Fibroblast of lung (primary cell): ENCODE results near the gene COBL. TPM values are rescaled to one million over a fixed set of nuclear protein-coding genes. Genes with fewer than 3 reads are reported as not detected.

Experiments
- DNase-seq, 2 donors: peaks; one replicate each; pipeline versions ENCODE4 v3.0.0 to v3.0.0-alpha.2; 2010; ENCODE audit warnings: low read depth in 2 of 2
- H2AFZ ChIP-seq: 2 replicates; pipeline ENCODE4 v1.5.1; 2012; ENCODE audit warnings: low read length, control low read depth, inconsistent platforms
- H3K27ac ChIP-seq: 2 replicates; pipeline ENCODE4 v1.5.1; 2011; ENCODE audit warnings: low read length, control low read depth; ENCODE audit not compliant: insufficient read depth
- H3K27me3 ChIP-seq: 2 replicates; pipeline ENCODE4 v1.5.1; 2011; ENCODE audit warnings: mild to moderate bottlenecking, low read length; ENCODE audit not compliant: control insufficient read depth, insufficient read depth
- H3K36me3 ChIP-seq: 2 replicates; pipeline ENCODE4 v1.5.1; 2011; ENCODE audit warnings: low read length; ENCODE audit not compliant: control insufficient read depth, insufficient read depth
- H3K4me1 ChIP-seq: 2 replicates; pipeline ENCODE4 v1.5.1; 2011; ENCODE audit warnings: low read length; ENCODE audit not compliant: control insufficient read depth, insufficient read depth; ENCODE audit errors: extremely low read depth
- H3K4me2 ChIP-seq: 2 replicates; pipeline ENCODE4 v1.5.1; 2011; ENCODE audit warnings: low read length, control low read depth; ENCODE audit not compliant: insufficient read depth; ENCODE audit errors: extremely low read depth
- H3K4me3 ChIP-seq, 4 experiments: fragments of 200-600 bp in 1 of 4; sonication (generic) in 1 of 4; replicated peaks in 1 of 4; 2 replicates each; pipeline ENCODE4 v1.5.1; 2011 to 2016; ENCODE audit warnings: low read length in 4 of 4, low read depth in 3 of 4, mild to moderate bottlenecking in 3 of 4, control low read depth in 2 of 4, inconsistent platforms in 1 of 4, mixed read lengths in 1 of 4; ENCODE audit not compliant: insufficient read depth in 1 of 4; ENCODE audit errors: control extremely low read depth in 1 of 4
- H3K79me2 ChIP-seq: 2 replicates; pipeline ENCODE4 v1.5.1; 2012; ENCODE audit warnings: mild to moderate bottlenecking, low read length, inconsistent platforms; ENCODE audit not compliant: control insufficient read depth, insufficient read depth
- H3K9ac ChIP-seq: 2 replicates; pipeline ENCODE4 v1.5.1; 2011; ENCODE audit warnings: mild to moderate bottlenecking, low read length, control low read depth; ENCODE audit not compliant: insufficient read depth
- H3K9me3 ChIP-seq: 2 replicates; pipeline ENCODE4 v1.5.1; 2012; ENCODE audit warnings: low read depth, low read length; ENCODE audit not compliant: control insufficient read depth, insufficient read depth
- H4K20me1 ChIP-seq: 2 replicates; pipeline ENCODE4 v1.5.1; 2011; ENCODE audit warnings: low read length; ENCODE audit not compliant: control insufficient read depth, insufficient read depth; ENCODE audit errors: extremely low read depth
- CTCF ChIP-seq, 2 donors: IDR thresholded peaks in 1 of 2; conservative IDR thresholded peaks in 1 of 2; 1 replicate in 1 of 2; 2 replicates in 1 of 2; pipeline ENCODE4 v1.5.1; 2011 to 2012; ENCODE audit warnings: low read length in 2 of 2, control low read depth in 1 of 2, inconsistent platforms in 1 of 2, low read depth in 1 of 2, mild to moderate bottlenecking in 1 of 2
- EZH2 ChIP-seq: IDR thresholded peaks from 2 replicates; pipeline ENCODE4 v1.5.1; 2012; ENCODE audit warnings: low read length, control low read depth, mild to moderate bottlenecking; ENCODE audit errors: missing control alignments
- polyA plus RNA-seq, 2 donors: library from polyadenylated mRNA; depleted of rRNA in 1 of 2; stranded (reverse) in 1 of 2; unstranded in 1 of 2; fragments of >200 nt; gene quantifications; 2 replicates each; pipeline ENCODE4 v1.2.1, GENCODE V29; 2011 to 2012; ENCODE audit warnings: missing spikeins in 1 of 2
- total RNA-seq: library from RNA; depleted of rRNA; stranded (reverse); fragments of >200 nt; gene quantifications from 2 replicates; pipeline ENCODE4 v1.2.1, GENCODE V29; 2014

COBL gene
- total and polyA plus RNA-seq, 2 donors (not counting 1 experiment from before 2014, with no cell fraction given), result 0.10 to 0.33 TPM

DNA sequence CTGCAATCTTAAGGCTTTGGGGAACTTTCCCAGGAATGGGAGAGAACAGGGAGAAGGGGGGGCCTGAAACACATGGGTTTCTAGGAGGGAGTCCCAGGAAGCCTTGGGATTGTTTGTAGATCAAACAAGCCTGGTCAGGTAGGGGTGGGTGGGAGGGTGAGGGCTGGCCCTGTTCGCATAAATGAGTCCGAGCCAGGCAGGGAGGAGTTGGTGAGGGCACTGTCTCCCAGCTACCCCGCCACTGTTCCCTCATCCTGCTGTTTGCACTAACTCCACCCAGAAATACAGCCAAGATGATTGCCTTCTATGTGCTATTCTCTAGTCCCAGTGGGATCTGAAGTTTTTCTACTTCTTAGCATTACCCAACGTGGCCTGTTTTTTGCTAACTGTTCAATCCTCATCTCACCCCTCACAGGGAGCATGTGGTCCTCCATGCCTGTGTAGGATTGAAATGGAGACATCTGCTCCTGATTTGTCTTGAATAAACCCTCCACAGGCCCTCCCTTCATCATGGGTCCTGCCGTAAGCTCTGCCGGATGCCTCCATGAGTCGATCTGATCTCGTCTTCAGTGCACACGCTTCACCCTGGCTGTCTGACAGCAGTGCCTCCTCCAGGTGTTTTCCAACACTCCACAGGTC, 257.0 kb downstream of the COBL start:
- no peak overlapping the region for H2AFZ ChIP-seq
- no peaks in the 10 kb centered on the region for H3K27me3 ChIP-seq
- H3K27ac ChIP-seq, result no peak overlapping the region
- H3K4me3 ChIP-seq, result no peak overlapping the region
- no peak overlapping the region for H3K4me2 ChIP-seq
- H3K4me1 ChIP-seq, result no peaks in the 10 kb centered on the region
- no peaks in the 10 kb centered on the region for H4K20me1 ChIP-seq
- TF ChIP-seq CTCF (conservative IDR thresholded peaks at IDR 0.05 in 1 of 2, IDR thresholded peaks at IDR 0.05 in 1 of 2; ENCODE audit: low read depth in 1 of 2, low read length in 2 of 2), result no peak
- no peaks in the 10 kb centered on the region for H3K9me3 ChIP-seq
- no peaks in the 10 kb centered on the region for H3K36me3 ChIP-seq
- H3K79me2 ChIP-seq, result no peaks in the 10 kb centered on the region
- DNase-seq, result no peak
- H3K9ac ChIP-seq, result no peak overlapping the region

DNA sequence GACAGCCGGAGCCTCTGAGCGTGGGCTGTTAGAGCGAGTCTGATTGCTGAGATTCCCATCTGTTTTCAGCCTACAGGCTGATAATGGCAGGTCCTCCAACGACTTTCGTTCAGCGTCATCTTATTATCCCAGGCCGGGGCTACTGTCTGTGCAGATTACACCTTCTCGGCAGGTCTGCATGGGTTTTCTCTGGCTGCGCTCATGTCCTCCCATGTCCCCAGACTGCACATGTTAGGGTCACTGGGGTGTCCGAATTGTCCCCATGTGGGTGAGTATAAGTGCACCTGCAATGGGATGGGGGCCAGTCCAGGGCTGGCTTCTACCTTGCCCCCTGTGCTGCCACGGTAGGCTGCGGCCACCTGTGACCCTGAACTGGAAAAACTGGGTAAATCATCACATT, 257.8 kb downstream of the COBL start:
- no peaks in the 10 kb centered on the region for H3K27me3 ChIP-seq
- H3K36me3 ChIP-seq, result no peaks in the 10 kb centered on the region
- no peaks in the 10 kb centered on the region for H4K20me1 ChIP-seq
- TF ChIP-seq CTCF (conservative IDR thresholded peaks at IDR 0.05 in 1 of 2, IDR thresholded peaks at IDR 0.05 in 1 of 2; ENCODE audit: low read depth in 1 of 2, low read length in 2 of 2), result no peak
- TF ChIP-seq EZH2, result no peak
- no peaks in the 10 kb centered on the region for H3K79me2 ChIP-seq
- H3K4me2 ChIP-seq, result no peak overlapping the region
- H3K9me3 ChIP-seq, result no peaks in the 10 kb centered on the region
- H3K9ac ChIP-seq, result no peak overlapping the region
- no peaks in the 10 kb centered on the region for H3K4me1 ChIP-seq
- no peak for DNase-seq
- no peak overlapping the region for H2AFZ ChIP-seq
- no peak overlapping the region for H3K27ac ChIP-seq
- H3K4me3 ChIP-seq, result no peak overlapping the region

DNA sequence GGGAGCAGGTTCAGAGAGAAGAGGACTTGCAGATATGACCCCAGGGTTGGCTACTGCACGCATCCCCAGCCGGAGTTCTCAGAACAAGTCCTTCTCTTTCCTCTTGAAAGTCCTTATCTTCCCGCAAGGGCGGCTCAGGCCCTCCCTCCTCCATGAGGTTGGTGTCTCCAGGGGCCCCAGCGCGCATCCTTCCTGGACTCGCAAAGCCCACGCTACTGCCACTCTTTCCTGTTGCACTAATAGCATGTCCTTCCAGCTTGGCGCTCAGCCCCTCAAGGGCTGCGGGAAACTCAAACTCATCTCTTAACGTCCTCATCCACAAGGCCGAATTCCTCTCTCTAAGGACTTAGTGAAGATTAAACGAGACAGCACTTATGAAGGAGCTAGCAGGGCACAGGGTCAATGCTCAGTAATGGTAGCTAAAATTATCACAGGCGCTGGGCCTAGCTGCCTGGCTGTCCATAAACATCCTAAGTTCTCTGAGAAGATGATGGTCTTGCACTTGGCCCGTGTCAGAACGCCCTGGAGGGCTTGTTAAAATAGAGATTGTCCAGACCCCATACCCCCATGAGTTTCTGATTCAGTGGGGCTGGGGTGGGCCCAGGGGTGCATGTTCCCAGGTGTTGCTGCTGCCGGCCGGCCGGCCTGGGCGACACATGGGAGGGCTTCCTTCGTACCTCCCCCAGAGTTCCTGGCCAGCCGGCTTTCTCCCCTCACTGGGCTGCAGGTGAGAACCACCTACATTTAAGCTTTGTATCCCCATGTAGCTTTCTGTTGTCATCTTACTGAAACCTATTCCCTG, 261.4 kb downstream of the COBL start:
- no peak overlapping the region for H3K27ac ChIP-seq
- H3K36me3 ChIP-seq, result no peaks in the 10 kb centered on the region
- H3K4me1 ChIP-seq, result no peaks in the 10 kb centered on the region
- H3K9me3 ChIP-seq, result no peaks in the 10 kb centered on the region
- no peak for DNase-seq
- H3K4me2 ChIP-seq, result no peak overlapping the region
- H3K79me2 ChIP-seq, result no peaks in the 10 kb centered on the region
- peaks cover 2% of the 10 kb centered on the region for H3K27me3 ChIP-seq
- no peak overlapping the region for H3K4me3 ChIP-seq
- H4K20me1 ChIP-seq, result no peaks in the 10 kb centered on the region
- H2AFZ ChIP-seq, result no peak overlapping the region
- TF ChIP-seq CTCF (conservative IDR thresholded peaks at IDR 0.05 in 1 of 2, IDR thresholded peaks at IDR 0.05 in 1 of 2; ENCODE audit: low read depth in 1 of 2, low read length in 2 of 2) (no peak), EZH2 (no peak)
- no peak overlapping the region for H3K9ac ChIP-seq
